K562 (cell line): ENCODE measurements around the gene PPARD. TPM values are rescaled to one million over a fixed set of nuclear protein-coding genes. Genes with fewer than 3 reads are reported as not detected.

Source experiments
- ATAC-seq: fragments of 200-7000 bp; cut with Tn5 transposase; 3 replicates; pipeline ENCODE4 v1.9.1; 2020; ENCODE audit warnings: moderate library complexity
- BruUV-seq: library from RNA; stranded (reverse); fragments of 400-500 nt; replicated peaks from 2 replicates; lab custom pipeline; 2021; lab: Mats Ljungman, UMichigan
- CTCF ChIA-PET: fragments of 300-600 bp; formaldehyde crosslinking; extraction: SDS; loops from one replicate; lab custom pipeline; 2021; ENCODE audit warnings: low intra/inter-chr PET ratio; lab: Yijun Ruan, JAX
- POLR2A ChIA-PET: fragments of 300-600, 350-650 bp; sonication (Branson Sonifier 250); formaldehyde crosslinking; extraction: SDS; loops from one replicate; lab custom pipeline; 2021; ENCODE audit warnings: antibody characterized with exemption, inconsistent platforms; lab: Yijun Ruan, JAX
- DNase-seq, 4 experiments: peaks; one replicate each; pipeline versions ENCODE4 v3.0.0 to v3.0.0-alpha.2; 2011 to 2018; ENCODE audit warnings: low spot score in 3 of 4, mixed read lengths in 3 of 4; ENCODE audit errors: extremely low read depth in 1 of 4
- FAIRE-seq: peaks from 2 replicates; lab custom pipeline; 2011; peaks lifted over from hg19 to GRCh38; lab: Jason Lieb, UNC
- H2AFZ ChIP-seq: 2 replicates; pipeline ENCODE4 v1.6.0; 2011; ENCODE audit warnings: low read depth, low read length, control low read depth, inconsistent platforms
- H3K27ac ChIP-seq: fragments of 200-600 bp; 3 replicates; pipeline ENCODE4 v1.8.0; 2011; ENCODE audit warnings: low read depth, mild to moderate bottlenecking, control low read depth, inconsistent platforms, low read length, moderate library complexity, mixed read lengths; ENCODE audit errors: extremely low read depth
- H3K27me3 ChIP-seq, 2 experiments: fragments of 300-600 bp in 1 of 2; 2 replicates in 1 of 2; 3 replicates in 1 of 2; pipeline versions ENCODE4 v1.6.0 to v1.8.0; 2011; ENCODE audit warnings: inconsistent platforms in 2 of 2, low read length in 2 of 2, mild to moderate bottlenecking in 1 of 2, mixed read lengths in 1 of 2, moderate library complexity in 1 of 2; ENCODE audit not compliant: control insufficient read depth in 2 of 2, insufficient read depth in 2 of 2
- H3K36me3 ChIP-seq: fragments of 300-600 bp; 3 replicates; pipeline ENCODE4 v1.8.0; 2011; ENCODE audit warnings: mild to moderate bottlenecking, low read length, inconsistent platforms; ENCODE audit not compliant: control insufficient read depth, insufficient read depth
- H3K4me1 ChIP-seq, 2 experiments: fragments of 200-600 bp in 1 of 2; replicated peaks in 1 of 2; 2 replicates in 1 of 2; 3 replicates in 1 of 2; pipeline versions ENCODE4 v1.5.1 to v1.8.0; 2011; ENCODE audit warnings: inconsistent platforms in 2 of 2, low read length in 2 of 2, mild to moderate bottlenecking in 1 of 2, mixed read lengths in 1 of 2, moderate library complexity in 1 of 2; ENCODE audit not compliant: control insufficient read depth in 2 of 2, insufficient read depth in 2 of 2
- H3K4me2 ChIP-seq: 2 replicates; pipeline ENCODE4 v1.6.1; 2011; ENCODE audit warnings: low read length, control low read depth, inconsistent platforms, mixed read lengths; ENCODE audit not compliant: insufficient read depth
- H3K4me3 ChIP-seq: fragments of 200-600 bp; sonication (generic), shearing (Covaris generic); 2 replicates; pipeline ENCODE4 v1.5.1; 2016; ENCODE audit warnings: control low read depth, inconsistent platforms
- H3K79me2 ChIP-seq: fragments of 200-600 bp; 3 replicates; pipeline ENCODE4 v1.8.0; 2011; ENCODE audit warnings: low read length, inconsistent platforms; ENCODE audit not compliant: control insufficient read depth, insufficient read depth
- H3K9ac ChIP-seq, 2 experiments: 2 replicates each; pipeline versions ENCODE4 v1.6.0 to v1.6.1; 2011; ENCODE audit warnings: low read depth in 2 of 2, low read length in 2 of 2, control low read depth in 1 of 2, inconsistent platforms in 1 of 2, mild to moderate bottlenecking in 1 of 2, mixed read lengths in 1 of 2; ENCODE audit not compliant: insufficient read depth in 1 of 2
- H3K9me1 ChIP-seq: one replicate; pipeline ENCODE4 v1.6.0; 2011; ENCODE audit warnings: inconsistent platforms, mild to moderate bottlenecking, low read length, moderate library complexity; ENCODE audit not compliant: control insufficient read depth, insufficient read depth
- H3K9me3 ChIP-seq: replicated peaks from 2 replicates; pipeline ENCODE4 v1.5.1; 2011; ENCODE audit warnings: low read depth, low read length, inconsistent platforms; ENCODE audit not compliant: control insufficient read depth, insufficient read depth
- H4K20me1 ChIP-seq: replicated peaks from 2 replicates; pipeline ENCODE4 v1.6.1; 2011; ENCODE audit warnings: low read length, inconsistent platforms, mixed read lengths; ENCODE audit not compliant: control insufficient read depth, insufficient read depth
- EZH2 ChIP-seq: IDR thresholded peaks from 2 replicates; pipeline ENCODE4 v1.6.1; 2012; ENCODE audit warnings: low read depth, mild to moderate bottlenecking, inconsistent platforms, low read length, borderline replicate concordance
- FOS ChIP-seq: IDR thresholded peaks from 3 replicates; pipeline ENCODE4 v1.6.1; 2011; ENCODE audit not compliant: insufficient read length; ENCODE audit errors: extremely low read depth
- PHF21A ChIP-seq: fragments of 450-650 bp; IDR thresholded peaks from 2 replicates; pipeline ENCODE4 v1.6.1; 2017; ENCODE audit warnings: low read depth, borderline replicate concordance
- ZNF239 ChIP-seq: fragments of 250-450 bp; sonication (Bioruptor Pico); IDR thresholded peaks from 2 replicates; pipeline ENCODE4 v1.4.0; 2020; ENCODE audit warnings: mild to moderate bottlenecking
- WGBS: fragments of 100-300 bp; shearing (Covaris generic); methylation state at CpG from one replicate; pipeline ENCODE4 v1.1.6; 2016; ENCODE audit warnings: low coverage, mixed read lengths; ENCODE audit not compliant: insufficient coverage; ENCODE audit errors: missing lambda C conversion rate; 5-methylcytosine and 5-hydroxymethylcytosine counted together
- in situ Hi-C: fragments of 300-500 bp; cut with MboI; formaldehyde crosslinking; loops from 4 replicates; pipeline ENCODE4 v1.15.0; 2018; ENCODE audit warnings: inconsistent platforms, mixed read lengths
- intact Hi-C: fragments of 100-400 bp; cut with micrococcal nuclease; formaldehyde crosslinking; loops from 2 replicates; pipeline ENCODE4 v1.14.2; 2022
- polyA plus RNA-seq, 8 experiments: library from polyadenylated mRNA; depleted of rRNA in 4 of 8; stranded (reverse) in 5 of 8; unstranded in 3 of 8; fragments of >200 nt; fragmentation: Nextera tagmentation in 2 of 8; fragmentation: Illumina TruSeq in 1 of 8; extraction: Ambion mirVana in 2 of 8; extraction: Trizol in 1 of 8; gene quantifications; 2 replicates each; pipeline versions ENCODE4 v1.2.1 to v1.2.3, GENCODE V29; 2011 to 2014; ENCODE audit warnings: inconsistent platforms in 1 of 8, missing spikeins in 1 of 8
- total RNA-seq, 7 experiments: library from RNA; depleted of rRNA in 6 of 7; stranded (reverse); fragments of >200 nt in 6 of 7; fragmentation: Illumina TruSeq in 2 of 7; extraction: Trizol in 2 of 7; gene quantifications; 2 replicates each; pipeline versions ENCODE4 v1.2.1 to v1.2.3, GENCODE V29; 2011 to 2021; ENCODE audit warnings: low replicate concordance in 1 of 7
- TF ChIP-seq, protein P1 (sequence below): conservative IDR thresholded peaks from 2 replicates; pipeline ENCODE4 v1.6.1; 2011; ENCODE audit warnings: low read depth, mild to moderate bottlenecking, low read length; ENCODE audit not compliant: control insufficient read depth

Gene PPARD
- total and polyA plus RNA-seq, 9 of the 15 experiments (the other 6 are each of a cell fraction or from before 2014, with no cell fraction given): 0.14 to 13.2 (median 3.8) TPM

GRCh38 chr6:35388030-35388429 lies 45.7 kb downstream of the PPARD start:
- Histone ChIP-seq H3K27me3 (no peaks in the 10 kb centered on the region), H3K9me1 (peaks cover 2% of the 10 kb centered on the region), H3K36me3 (no peaks in the 10 kb centered on the region), H3K4me3 (no peak overlapping the region), H3K27ac (no peak overlapping the region), H3K79me2 (no peaks in the 10 kb centered on the region), H3K4me1 (peaks cover 14 to 17% of the 10 kb centered on the region in 2 experiments; a peak in 4 of 5 replicates), H3K9me3 (no peaks in the 10 kb centered on the region), H3K4me2 (no peak overlapping the region)
- ATAC-seq (no peak), FAIRE-seq (no peak), DNase-seq (no peak)
- ChIA-PET CTCF (no interaction called here), POLR2A (interaction anchor here (0.6 to 1.6 kb wide), 6 partner anchors 9 to 173 kb away, joined by 3 to 4 read pairs (median 3); no protein-coding TSS in a partner anchor)
- no TSS peak for BruUV-seq
- in situ Hi-C loops: no loop called here
- WGBS: 82% methylated on average over 4 of the region's 5 CpGs
- intact Hi-C loops: no loop called here
- TF ChIP-seq, protein P1, sequence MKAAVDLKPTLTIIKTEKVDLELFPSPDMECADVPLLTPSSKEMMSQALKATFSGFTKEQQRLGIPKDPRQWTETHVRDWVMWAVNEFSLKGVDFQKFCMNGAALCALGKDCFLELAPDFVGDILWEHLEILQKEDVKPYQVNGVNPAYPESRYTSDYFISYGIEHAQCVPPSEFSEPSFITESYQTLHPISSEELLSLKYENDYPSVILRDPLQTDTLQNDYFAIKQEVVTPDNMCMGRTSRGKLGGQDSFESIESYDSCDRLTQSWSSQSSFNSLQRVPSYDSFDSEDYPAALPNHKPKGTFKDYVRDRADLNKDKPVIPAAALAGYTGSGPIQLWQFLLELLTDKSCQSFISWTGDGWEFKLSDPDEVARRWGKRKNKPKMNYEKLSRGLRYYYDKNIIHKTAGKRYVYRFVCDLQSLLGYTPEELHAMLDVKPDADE: no peak
- TF ChIP-seq PHF21A: no peak
- TF ChIP-seq EZH2: no peak
- TF ChIP-seq ZNF239 (CRISPR knock-in tag): no peak
- TF ChIP-seq FOS: no peak
- TF ChIP-seq, all 486 proteins: peak for 0
- Histone ChIP-seq H3K9ac (no peak overlapping the region), H4K20me1 (peaks cover 14% of the 10 kb centered on the region; the same call in 1 of the 2 replicates), H2AFZ (no peak overlapping the region)
